Activated CD4-positive, alpha-beta memory T cell treated with anti-CD3 and anti-CD28 coated beads, Interleukin-2, amount 10 ng/mL, durations not matched to agents 7 days and 5 days (primary cell): ENCODE results near the gene TMEM254. TPM values are rescaled to one million over a fixed set of nuclear protein-coding genes. Genes with fewer than 3 reads are reported as not detected.
"Not testable (repeated sequence)": the region's sequence is repeated elsewhere in the genome, so short reads cannot be mapped to it uniquely, and the experiment has no call there.

ENCODE experiments used
- CTCF ChIA-PET: fragments of 350-600 bp; sonication (Branson Sonifier 250); formaldehyde crosslinking; loops from one replicate; lab custom pipeline; 2021; ENCODE audit warnings: antibody characterized with exemption, inconsistent platforms; lab: Charles Lee
- POLR2A ChIA-PET: fragments of 350-600 bp; sonication (Branson Sonifier 250); formaldehyde crosslinking; loops from one replicate; lab custom pipeline; 2021; ENCODE audit warnings: antibody characterized with exemption; lab: Charles Lee
- DNase-seq: peaks from one replicate; pipeline ENCODE4 v3.0.0-alpha.2; 2020
- H3K27ac Mint-ChIP-seq: one replicate; pipeline ENCODE4 v1.8.0; 2021; ENCODE audit warnings: mild to moderate bottlenecking, mixed read lengths
- H3K27me3 Mint-ChIP-seq: one replicate; pipeline ENCODE4 v1.8.0; 2021; ENCODE audit warnings: mixed read lengths
- H3K36me3 Mint-ChIP-seq: one replicate; pipeline ENCODE4 v1.8.0; 2021; ENCODE audit warnings: low read depth, mixed read lengths
- H3K4me1 Mint-ChIP-seq: one replicate; pipeline ENCODE4 v1.8.0; 2021; ENCODE audit warnings: mixed read lengths
- H3K4me3 Mint-ChIP-seq: one replicate; pipeline ENCODE4 v1.8.0; 2021; ENCODE audit warnings: mild to moderate bottlenecking, mixed read lengths
- H3K9me3 Mint-ChIP-seq: one replicate; pipeline ENCODE4 v1.8.0; 2021; ENCODE audit warnings: mixed read lengths
- total RNA-seq, 2 experiments: library from RNA; stranded (reverse); gene quantifications; one replicate each; pipeline ENCODE4 v1.2.3, GENCODE V29; 2021

TMEM254 gene
- total RNA-seq, 2 experiments from 2014 or later: 15.0 to 18.3 TPM

DNA sequence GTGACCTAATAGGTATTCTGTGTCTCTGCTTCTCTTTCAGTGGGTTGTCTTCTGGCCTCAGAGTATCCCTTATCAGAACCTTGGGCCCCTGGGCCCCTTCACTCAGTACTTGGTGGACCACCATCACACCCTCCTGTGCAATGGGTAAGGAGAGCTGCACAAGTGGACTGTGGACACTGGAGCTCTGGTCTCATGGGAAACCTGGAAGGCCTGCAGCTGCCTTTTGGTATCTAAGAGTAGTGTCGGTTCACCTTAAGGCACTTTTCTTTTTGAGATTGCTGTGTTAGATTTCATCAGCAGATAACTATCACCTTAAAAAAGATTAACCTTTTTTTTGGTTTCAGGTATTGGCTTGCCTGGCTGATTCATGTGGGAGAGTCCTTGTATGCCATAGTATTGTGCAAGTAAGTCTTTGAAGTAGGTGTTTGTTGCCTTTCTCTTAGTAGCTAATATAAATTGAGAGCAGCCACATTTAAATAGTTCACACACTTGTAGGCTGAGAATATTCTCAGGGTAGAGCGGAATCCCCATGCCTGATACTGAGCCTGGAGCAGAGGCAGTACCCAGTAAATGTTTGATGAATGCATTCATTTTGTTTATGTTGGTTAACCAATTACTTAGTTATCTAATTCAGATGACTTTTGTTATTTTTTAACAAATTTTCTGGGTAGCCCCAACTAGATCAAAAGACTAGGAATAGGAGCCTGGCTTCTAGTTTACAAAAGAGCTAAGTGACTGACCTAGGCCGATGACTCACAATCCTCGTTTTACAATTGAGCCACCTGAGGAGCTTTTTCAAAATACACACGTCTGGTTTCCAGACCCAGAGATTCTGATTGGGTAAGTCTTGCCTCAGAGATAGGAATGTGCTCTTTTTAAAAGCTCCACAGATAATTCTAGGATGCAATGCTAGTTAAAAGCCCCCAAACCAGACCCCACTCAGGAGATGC, 3.6 kb downstream of the TMEM254 start:
- no peaks in the 10 kb centered on the region for H3K9me3 Mint-ChIP-seq
- no peak overlapping the region for H3K27ac Mint-ChIP-seq
- POLR2A ChIA-PET: no interaction called here
- H3K4me1 Mint-ChIP-seq: peaks cover 23% of the 10 kb centered on the region
- no peak for DNase-seq
- H3K4me3 Mint-ChIP-seq: no peak overlapping the region
- no peaks in the 10 kb centered on the region for H3K36me3 Mint-ChIP-seq
- CTCF ChIA-PET: no interaction called here
- no peaks in the 10 kb centered on the region for H3K27me3 Mint-ChIP-seq

DNA sequence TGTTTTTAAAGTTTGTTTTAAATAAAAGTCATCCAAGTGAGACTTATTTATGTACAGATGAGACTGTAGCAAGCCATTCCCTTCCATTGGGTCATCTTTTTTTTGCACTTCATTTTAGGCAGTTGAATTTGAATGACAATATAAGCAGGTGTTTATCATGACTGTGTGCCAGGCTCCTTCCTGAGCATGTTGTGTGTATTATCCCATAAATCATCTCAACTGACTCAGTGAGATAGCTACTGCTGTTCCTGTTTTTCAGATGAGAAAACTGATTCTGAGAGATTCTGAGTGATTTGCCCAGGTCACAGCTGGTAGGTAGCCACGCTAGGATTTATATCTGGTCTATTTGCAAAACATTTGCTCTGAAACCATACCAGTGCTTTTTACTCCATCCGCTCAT, 11.7 kb downstream of the TMEM254 start:
- no peaks in the 10 kb centered on the region for H3K4me1 Mint-ChIP-seq
- POLR2A ChIA-PET: no interaction called here
- CTCF ChIA-PET: no interaction called here
- H3K27ac Mint-ChIP-seq: no peak overlapping the region
- H3K27me3 Mint-ChIP-seq: no peaks in the 10 kb centered on the region
- no peak overlapping the region for H3K4me3 Mint-ChIP-seq
- DNase-seq: no peak
- no peaks in the 10 kb centered on the region for H3K9me3 Mint-ChIP-seq
- H3K36me3 Mint-ChIP-seq: no peaks in the 10 kb centered on the region

DNA sequence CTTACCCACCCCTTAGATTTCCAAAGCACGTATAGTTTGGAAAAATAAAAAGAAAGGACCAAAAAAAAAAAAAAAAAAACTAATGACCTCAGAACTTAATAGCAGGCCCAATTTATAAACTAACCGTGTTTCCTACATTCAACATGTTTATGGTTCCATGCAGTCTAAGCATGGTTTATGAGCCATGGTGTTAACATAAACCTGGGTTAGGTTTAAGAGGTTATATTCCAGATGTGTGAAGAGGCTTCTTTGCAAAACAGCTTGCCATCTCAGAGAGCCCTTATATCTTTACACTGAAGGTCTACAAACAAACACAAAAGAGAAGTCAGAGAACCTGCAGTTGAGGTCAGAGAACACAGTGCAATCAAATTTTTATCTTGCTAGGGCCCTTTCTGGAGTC, 15.8 kb downstream of the TMEM254 start:
- peaks cover 6% of the 10 kb centered on the region for H3K27me3 Mint-ChIP-seq
- no peak overlapping the region for H3K4me3 Mint-ChIP-seq
- no peaks in the 10 kb centered on the region for H3K9me3 Mint-ChIP-seq
- no peaks in the 10 kb centered on the region for H3K4me1 Mint-ChIP-seq
- no peak for DNase-seq
- H3K36me3 Mint-ChIP-seq: no peaks in the 10 kb centered on the region
- CTCF ChIA-PET: no interaction called here
- POLR2A ChIA-PET: no interaction called here
- H3K27ac Mint-ChIP-seq: no peak overlapping the region

DNA sequence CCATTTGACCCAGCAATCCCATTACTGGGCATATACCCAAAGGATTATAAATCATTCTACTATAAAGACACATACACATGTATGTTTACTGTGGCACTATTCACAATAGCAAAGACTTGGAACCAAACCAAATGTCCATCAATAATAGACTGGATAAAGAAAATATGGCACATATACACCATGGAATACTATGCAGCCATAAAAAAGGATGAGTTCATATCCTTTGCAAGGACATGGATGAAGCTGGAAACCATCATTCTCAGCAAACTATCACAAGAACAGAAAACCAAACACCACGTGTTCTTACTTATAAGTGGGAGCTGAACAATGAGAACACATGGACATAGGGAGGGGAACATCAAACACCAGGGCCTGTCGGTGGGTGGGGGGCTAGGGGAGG, 19.8 kb downstream of the TMEM254 start:
- H3K36me3 Mint-ChIP-seq, H3K4me1 Mint-ChIP-seq, DNase-seq, POLR2A ChIA-PET, CTCF ChIA-PET, H3K27me3 Mint-ChIP-seq, H3K4me3 Mint-ChIP-seq, H3K9me3 Mint-ChIP-seq, H3K27ac Mint-ChIP-seq: not testable (repeated sequence)

DNA sequence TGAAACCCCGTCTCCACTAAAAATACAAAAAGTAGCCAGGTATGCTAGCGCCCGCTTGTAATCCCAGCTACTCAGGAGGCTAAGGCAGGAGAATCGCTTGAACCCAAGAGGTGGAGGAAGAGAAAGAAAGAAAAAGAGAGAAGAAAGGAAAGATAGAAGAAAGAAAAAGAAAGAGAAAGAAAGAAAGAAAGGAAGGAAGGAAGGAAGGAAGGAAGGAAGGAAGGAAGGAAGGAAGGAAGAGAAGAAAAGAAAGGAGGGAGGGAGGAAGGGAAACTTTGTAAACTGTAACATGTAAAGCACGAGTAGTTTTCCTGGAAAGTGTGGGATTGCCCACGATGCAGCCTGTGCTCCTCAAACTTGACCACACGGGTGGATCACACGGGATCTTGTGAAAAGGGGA, 20.8 kb downstream of the TMEM254 start:
- DNase-seq, POLR2A ChIA-PET, H3K9me3 Mint-ChIP-seq, H3K36me3 Mint-ChIP-seq, H3K4me3 Mint-ChIP-seq, H3K27me3 Mint-ChIP-seq, H3K27ac Mint-ChIP-seq, H3K4me1 Mint-ChIP-seq, CTCF ChIA-PET: not testable (repeated sequence)

DNA sequence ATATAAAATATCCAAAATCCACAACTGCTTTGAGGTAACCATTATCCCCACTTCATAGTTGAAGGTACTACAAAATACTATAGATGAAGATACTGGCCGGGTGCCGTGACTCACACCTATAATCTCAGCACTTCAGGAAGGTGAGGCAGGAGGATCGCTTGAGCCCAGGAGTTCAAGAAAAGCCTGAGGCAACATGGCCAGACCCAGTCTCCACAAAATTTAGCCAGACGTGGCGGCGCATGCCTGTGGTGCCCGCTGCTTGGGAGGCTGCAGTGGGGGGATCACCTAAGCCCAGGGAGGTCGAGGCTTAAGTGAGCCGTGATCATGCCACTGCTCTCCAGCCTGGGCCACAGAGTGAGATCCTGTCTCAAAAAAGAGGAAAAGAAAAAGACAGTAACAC, 21.7 kb downstream of the TMEM254 start:
- no peak for DNase-seq
- CTCF ChIA-PET: no interaction called here
- Mint-ChIP-seq H3K27me3 (peaks cover 6% of the 10 kb centered on the region), H3K9me3 (no peaks in the 10 kb centered on the region), H3K27ac (no peak overlapping the region), H3K36me3 (no peaks in the 10 kb centered on the region), H3K4me1 (peaks cover 15% of the 10 kb centered on the region), H3K4me3 (no peak overlapping the region)
- POLR2A ChIA-PET: no interaction called here

DNA sequence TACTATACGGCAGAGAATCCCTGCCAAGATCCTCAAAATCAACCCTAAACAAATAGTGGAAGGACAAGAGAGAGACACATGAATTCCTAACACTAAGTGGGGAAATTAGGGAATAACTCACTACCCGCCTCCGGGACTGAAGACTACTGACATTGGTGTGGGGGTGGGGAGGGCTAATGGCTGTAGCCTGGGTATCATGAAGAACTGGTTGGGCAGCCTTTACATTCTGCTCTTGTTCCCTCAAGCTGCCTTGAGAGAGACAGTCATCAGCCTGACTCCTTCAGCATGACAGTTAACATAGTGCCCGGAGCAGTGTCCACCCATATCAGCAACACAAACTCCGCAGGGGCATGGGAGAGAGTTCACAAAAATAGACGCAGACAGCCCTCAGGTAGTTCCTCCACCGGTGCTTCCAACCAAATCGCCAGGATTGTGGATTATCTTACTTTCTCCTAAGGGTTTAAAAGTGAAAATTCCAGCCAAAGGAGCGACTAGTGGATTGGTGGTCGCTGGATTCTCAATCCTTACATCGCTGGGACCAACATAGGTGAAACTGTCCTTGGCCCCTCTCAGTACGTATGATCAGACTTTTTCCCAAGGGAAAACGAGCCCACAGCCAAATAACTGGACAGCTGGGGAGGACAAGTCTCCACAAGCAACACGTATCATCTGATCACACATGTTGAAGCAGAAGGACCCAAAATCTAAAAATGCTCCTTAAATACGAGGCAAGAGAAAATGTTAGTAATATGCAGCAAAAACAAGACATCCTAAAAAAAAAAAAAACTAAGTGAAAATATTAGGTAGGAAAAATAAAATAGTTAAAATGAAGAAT, 22.6 kb downstream of the TMEM254 start:
- ChIA-PET POLR2A (no interaction called here), CTCF (no interaction called here)
- no peak for DNase-seq
- Mint-ChIP-seq H3K27me3 (peaks cover 4% of the 10 kb centered on the region), H3K36me3 (no peaks in the 10 kb centered on the region), H3K4me1 (peaks cover 17% of the 10 kb centered on the region), H3K4me3 (no peak overlapping the region), H3K9me3 (no peaks in the 10 kb centered on the region), H3K27ac (no peak overlapping the region)

DNA sequence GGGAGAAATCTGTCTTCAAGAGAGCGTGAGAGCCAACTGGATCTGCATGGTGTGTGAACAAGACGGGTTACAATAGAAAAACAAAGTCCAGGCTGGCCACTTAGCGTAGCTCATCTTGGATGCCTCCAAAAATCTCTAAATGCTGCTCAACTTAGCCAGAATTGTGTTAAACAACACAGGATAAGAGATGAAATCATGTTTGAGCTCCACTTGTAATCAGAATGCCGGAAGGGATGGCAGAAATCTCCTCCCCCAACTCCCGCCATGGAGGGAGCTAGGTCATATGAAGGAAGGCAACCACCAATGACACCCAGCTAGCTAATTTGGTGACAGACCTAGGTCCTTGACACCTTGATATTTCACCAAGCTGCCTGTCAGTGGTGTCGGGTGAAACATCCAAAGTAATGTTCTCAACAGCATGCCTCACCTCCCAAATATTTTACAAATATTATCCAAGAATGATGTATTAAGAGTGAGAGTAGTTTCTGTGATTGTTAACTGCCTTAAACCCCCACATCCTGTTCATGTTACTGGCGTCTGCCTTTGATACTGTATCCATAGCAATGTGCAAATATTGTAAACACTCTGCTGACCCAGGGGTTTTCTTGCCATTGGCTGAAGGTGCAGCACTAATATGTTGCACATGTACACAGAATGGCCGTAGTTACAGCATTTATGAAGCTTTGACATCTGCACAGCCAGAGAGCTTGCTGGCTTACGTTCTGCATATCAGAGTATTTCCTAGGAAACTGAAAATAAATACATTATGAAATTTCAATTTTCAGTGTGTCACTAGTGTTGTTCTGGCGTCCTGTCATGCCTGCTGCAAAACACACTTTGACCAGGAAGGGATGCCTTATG, 25.8 kb downstream of the TMEM254 start:
- Mint-ChIP-seq H3K9me3 (peaks cover 10% of the 10 kb centered on the region), H3K4me3 (no peak overlapping the region), H3K27ac (peak overlapping the region; percentile 13), H3K4me1 (peaks cover 19% of the 10 kb centered on the region), H3K27me3 (no peaks in the 10 kb centered on the region), H3K36me3 (peaks cover 13% of the 10 kb centered on the region)
- CTCF ChIA-PET: interaction anchor here (0.9 kb wide), 1 partner anchor 40 kb away, joined by 5 read pairs; no protein-coding TSS in a partner anchor
- DNase-seq: peak; percentile 19
- POLR2A ChIA-PET: interaction anchor here (1.4 kb wide), 1 partner anchor 25 kb away, joined by 5 read pairs; the partner anchor contains the start of gene TMEM254

DNA sequence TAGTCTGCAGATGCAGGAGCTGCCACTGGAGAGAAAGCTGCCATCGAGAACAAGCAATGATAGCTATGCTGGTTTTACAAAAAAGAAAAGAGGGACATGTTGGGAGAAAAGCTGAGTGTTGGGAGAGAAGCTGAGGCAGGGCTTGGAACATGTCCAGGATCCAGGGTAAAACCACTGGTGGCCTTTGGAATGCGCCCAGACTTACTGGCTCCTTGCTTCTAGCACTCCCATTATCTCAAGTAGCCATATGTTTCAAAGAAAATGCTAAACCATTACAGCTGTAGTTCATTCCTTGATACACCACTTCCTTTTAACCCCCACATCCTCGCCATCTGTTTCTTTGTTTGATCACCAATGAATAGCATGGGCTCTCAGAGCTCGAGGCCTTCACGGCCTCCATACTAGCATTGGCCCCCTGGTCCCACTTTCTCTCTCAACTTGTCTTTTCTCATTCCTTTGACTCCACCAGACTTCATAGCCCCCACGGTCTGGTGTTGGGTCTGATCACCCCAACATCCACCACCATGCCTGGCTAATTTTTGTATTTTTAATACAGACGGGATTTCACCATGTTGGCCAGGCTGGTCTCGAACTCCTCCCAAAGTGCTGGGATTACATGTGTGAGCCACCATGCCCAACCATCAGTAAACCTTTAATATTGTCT, 30.2 kb downstream of the TMEM254 start:
- Mint-ChIP-seq H3K36me3 (peaks cover 13% of the 10 kb centered on the region), H3K27me3 (no peaks in the 10 kb centered on the region), H3K4me1 (peaks cover 32% of the 10 kb centered on the region), H3K4me3 (no peak overlapping the region), H3K9me3 (peaks cover 12% of the 10 kb centered on the region), H3K27ac (no peak overlapping the region)
- ChIA-PET CTCF (no interaction called here), POLR2A (no interaction called here)
- DNase-seq: no peak

DNA sequence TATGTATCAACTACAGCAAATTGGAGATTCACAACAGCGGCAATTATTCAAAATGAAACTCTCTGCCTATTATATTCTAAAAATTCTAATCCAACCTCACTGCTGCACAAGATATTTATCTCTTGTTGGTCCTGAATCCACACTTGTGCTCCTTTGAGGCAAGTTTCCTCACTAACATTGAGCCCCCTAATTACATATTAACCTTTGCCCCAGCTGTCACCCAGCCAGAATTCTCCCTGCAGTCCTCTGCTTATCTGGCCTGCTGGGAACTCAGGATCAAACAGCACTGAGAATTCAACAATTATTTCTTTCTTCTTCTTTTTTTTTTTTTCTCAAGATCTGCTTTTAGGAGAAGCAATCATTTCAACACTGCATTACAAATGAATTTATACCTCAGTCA, 32.5 kb downstream of the TMEM254 start:
- ChIA-PET CTCF (no interaction called here), POLR2A (no interaction called here)
- Mint-ChIP-seq H3K36me3 (peaks cover 13% of the 10 kb centered on the region), H3K27ac (peak overlapping the region; percentile 81), H3K27me3 (no peaks in the 10 kb centered on the region), H3K9me3 (peaks cover 12% of the 10 kb centered on the region), H3K4me3 (no peak overlapping the region), H3K4me1 (peaks cover 19% of the 10 kb centered on the region)
- DNase-seq: no peak

DNA sequence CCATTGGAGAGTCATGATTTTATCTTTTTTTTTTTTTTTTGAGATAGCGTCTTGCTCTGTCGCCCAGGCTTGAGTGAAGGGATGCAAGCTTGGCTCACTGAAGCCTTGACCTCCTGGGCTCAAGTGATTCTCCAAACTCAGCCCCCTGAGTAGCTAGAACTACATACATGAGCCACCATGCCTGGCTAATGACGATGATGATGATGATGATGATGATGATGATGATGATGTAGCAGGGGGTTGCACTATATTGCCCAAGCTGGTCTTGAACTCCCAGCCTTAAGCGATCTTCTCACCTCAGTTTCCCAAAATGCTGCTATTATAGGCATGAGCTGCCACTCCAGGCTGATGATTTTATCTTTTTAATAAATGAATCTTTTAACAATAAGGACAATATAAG, 40.2 kb downstream of the TMEM254 start:
- no peaks in the 10 kb centered on the region for H3K36me3 Mint-ChIP-seq
- H3K4me1 Mint-ChIP-seq: no peaks in the 10 kb centered on the region
- no peaks in the 10 kb centered on the region for H3K9me3 Mint-ChIP-seq
- peaks cover 34% of the 10 kb centered on the region for H3K27me3 Mint-ChIP-seq
- ChIA-PET CTCF (interaction anchor here (0.9 to 1.3 kb wide), 2 partner anchors 11 to 26 kb away, joined by 4 read pairs; no protein-coding TSS in a partner anchor), POLR2A (no interaction called here)
- DNase-seq: no peak
- H3K27ac Mint-ChIP-seq: no peak overlapping the region
- H3K4me3 Mint-ChIP-seq: no peak overlapping the region

DNA sequence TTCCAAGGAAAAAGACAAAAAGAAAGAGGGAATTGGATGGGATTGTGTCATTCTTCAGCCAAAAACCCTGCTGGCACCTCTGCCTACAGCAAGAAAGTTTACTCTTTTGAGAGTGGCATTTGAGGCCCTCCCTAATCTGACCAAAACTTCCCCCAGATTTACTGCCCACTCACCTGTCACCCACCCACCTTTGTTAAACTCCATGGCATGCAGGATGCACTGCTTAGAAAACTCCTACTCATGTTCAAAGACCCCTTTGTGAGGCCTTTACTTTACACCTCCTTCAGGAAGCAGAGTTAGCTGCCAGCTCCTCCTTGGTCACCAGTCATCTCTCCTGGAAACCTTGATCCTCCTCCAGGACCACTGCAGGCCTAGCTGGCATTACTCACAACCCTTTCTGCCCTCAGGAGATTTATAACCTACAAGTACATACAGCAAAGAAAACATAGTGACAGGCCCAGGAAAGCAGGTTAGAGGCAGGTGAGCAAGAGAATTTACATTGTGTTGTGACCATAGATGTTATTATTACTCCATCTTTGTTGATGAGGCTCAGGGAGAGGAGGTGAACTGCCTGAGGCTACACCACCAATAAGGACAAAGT, 43.7 kb downstream of the TMEM254 start:
- Mint-ChIP-seq H3K27me3 (peaks cover 38% of the 10 kb centered on the region), H3K27ac (no peak overlapping the region), H3K4me1 (no peaks in the 10 kb centered on the region), H3K36me3 (no peaks in the 10 kb centered on the region), H3K9me3 (no peaks in the 10 kb centered on the region), H3K4me3 (no peak overlapping the region)
- POLR2A ChIA-PET: no interaction called here
- DNase-seq: no peak
- CTCF ChIA-PET: no interaction called here
